Measurements from ENCODE around the gene SLC22A1.

- TF ChIP-seq, protein P1, sequence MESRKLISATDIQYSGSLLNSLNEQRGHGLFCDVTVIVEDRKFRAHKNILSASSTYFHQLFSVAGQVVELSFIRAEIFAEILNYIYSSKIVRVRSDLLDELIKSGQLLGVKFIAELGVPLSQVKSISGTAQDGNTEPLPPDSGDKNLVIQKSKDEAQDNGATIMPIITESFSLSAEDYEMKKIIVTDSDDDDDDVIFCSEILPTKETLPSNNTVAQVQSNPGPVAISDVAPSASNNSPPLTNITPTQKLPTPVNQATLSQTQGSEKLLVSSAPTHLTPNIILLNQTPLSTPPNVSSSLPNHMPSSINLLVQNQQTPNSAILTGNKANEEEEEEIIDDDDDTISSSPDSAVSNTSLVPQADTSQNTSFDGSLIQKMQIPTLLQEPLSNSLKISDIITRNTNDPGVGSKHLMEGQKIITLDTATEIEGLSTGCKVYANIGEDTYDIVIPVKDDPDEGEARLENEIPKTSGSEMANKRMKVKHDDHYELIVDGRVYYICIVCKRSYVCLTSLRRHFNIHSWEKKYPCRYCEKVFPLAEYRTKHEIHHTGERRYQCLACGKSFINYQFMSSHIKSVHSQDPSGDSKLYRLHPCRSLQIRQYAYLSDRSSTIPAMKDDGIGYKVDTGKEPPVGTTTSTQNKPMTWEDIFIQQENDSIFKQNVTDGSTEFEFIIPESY (IDR thresholded peaks at IDR 0.05; ENCODE audit: extremely low read depth, insufficient replicate concordance, low read length) = no peak
- no peak for TF ChIP-seq POLR2AphosphoS5 (IDR thresholded peaks at IDR 0.05; ENCODE audit: low read depth, low read length)
These were observed 38.8 kb downstream of the SLC22A1 start for GRCh38 chr6:160160450-160160849.
